Measurements from ENCODE around the gene UNC93A.

- TF ChIP-seq LEF1 (IDR thresholded peaks at IDR 0.05; ENCODE audit: borderline replicate concordance) (no peak), ARNT (IDR thresholded peaks at IDR 0.05) (no peak), SP1 (IDR thresholded peaks at IDR 0.05) (no peak), FOXM1 (IDR thresholded peaks at IDR 0.05; ENCODE audit: borderline replicate concordance) (no peak), ZNF384 (IDR thresholded peaks at IDR 0.05) (no peak)
Measured at GRCh38 chr6:167305796-167306195, 14.7 kb downstream of the UNC93A start.

Data from HEK293T (cell line).